Putamen (tissue), 1 donor: ENCODE results near the gene TTBK2.

Experiments
- DNase-seq: peaks from one replicate; pipeline ENCODE4 v3.0.0-alpha.2; 2016; ENCODE audit warnings: low spot score

TTBK2 gene

DNA sequence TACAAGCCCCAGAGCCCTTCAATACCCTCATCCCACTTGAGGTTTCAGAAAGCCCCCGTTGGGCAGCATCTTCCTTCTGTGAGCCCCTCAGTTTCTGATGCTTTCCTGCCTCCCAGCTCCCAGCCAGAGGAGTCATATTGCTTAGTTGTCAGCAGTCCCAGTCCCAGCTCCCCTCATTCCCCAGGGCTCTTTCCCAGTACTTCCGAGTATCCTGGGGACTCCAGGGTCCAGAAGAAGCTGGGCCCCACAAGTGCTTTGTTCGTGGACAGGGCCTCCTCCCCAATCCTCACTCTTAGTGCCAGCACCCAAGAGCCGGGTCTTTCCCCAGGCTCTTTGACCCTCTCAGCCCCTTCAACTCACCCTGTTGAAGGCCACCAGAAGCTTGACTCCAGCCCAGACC lies 227.6 kb downstream of the TTBK2 start:
- DNase-seq: no peak

DNA sequence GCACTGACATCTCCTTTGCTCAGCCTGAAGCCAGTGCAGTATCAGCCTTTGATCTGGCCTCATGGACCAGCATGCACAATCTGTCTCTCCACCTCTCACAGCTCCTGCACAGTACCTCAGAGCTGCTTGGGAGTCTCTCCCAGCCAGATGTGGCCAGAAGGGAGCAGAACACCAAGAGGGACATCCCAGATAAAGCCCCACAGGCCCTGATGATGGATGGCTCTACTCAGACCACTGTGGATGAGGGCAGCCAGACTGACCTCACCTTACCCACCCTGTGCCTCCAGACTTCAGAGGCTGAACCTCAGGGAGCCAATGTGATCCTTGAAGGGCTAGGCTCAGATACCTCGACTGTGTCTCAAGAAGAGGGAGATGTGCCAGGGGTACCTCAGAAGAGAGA lies 228.0 kb downstream of the TTBK2 start:
- no peak for DNase-seq

DNA sequence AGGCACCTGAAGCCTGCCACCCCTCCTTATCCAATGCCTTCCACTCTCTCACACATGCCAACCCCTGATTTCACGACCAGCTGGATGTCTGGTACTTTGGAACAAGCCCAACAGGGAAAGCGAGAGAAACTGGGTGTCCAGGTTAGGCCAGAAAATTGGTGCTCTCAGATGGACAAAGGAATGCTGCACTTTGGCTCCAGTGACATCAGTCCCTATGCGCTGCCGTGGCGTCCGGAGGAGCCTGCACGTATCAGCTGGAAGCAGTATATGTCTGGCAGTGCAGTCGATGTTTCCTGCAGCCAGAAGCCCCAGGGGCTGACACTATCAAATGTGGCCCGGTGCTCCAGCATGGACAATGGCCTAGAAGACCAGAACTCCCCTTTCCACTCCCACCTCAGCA lies 228.8 kb downstream of the TTBK2 start:
- no peak for DNase-seq

DNA sequence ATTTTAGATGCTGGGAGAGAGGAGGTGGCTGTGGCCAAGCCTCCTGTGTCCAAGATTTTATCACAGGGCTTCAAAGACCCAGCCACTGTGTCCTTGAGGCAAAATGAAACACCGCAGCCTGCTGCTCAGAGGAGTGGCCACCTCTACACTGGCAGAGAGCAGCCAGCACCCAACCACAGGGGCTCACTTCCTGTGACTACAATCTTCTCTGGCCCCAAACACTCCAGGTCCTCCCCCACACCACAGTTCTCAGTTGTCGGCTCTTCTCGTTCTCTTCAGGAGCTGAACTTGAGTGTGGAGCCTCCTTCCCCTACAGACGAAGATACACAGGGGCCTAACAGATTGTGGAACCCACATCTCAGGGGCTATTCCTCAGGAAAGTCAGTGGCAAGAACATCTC lies 229.3 kb downstream of the TTBK2 start:
- DNase-seq: no peak
